HG03354 (cell line): ENCODE results near the gene SEC61B.
"Not testable (repeated sequence)": the region's sequence is repeated elsewhere in the genome, so short reads cannot be mapped to it uniquely, and the experiment has no call there.

Experiments
- ATAC-seq: cut with Tn5 transposase; IDR thresholded peaks from one replicate; pipeline ENCODE4 v1.9.1; 2021; ENCODE audit warnings: mild to moderate bottlenecking; ENCODE audit not compliant: unreplicated experiment, poor library complexity, severe bottlenecking

The SEC61B gene

DNA sequence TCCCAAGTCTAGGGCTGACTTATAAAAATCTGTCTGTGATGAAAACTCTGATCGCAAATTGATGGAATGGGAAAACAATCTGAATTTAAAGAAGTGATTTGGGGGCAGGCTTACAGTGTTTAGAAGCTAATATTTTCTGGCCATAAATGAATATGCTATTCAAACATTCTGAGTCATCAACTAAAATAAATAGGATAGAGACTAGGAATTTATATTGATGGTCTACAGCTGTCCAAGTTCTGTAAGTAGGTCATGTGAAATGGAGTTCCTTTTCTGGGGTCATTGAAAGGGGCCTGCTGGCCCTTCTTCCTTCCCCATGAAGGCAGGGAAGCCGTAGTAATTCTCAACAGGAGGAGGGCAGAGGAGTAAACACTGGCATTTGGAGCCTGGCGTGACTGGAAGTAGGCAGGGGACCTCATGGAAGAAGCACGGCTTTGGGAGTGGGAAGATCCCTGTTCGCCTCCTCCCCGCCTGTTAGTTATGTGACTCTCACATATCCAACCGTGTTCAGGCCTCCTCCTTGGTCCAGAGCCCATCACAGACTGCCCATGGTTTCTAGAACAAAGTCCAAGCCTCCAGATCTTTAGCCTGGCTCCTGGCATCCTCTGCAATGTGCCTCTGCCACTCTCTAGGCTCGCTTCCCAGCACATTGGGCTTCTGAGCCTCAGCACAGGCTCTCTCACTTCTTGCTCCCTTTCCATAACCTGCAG, 32.0 kb upstream of the SEC61B start:
- ATAC-seq, result no peak

DNA sequence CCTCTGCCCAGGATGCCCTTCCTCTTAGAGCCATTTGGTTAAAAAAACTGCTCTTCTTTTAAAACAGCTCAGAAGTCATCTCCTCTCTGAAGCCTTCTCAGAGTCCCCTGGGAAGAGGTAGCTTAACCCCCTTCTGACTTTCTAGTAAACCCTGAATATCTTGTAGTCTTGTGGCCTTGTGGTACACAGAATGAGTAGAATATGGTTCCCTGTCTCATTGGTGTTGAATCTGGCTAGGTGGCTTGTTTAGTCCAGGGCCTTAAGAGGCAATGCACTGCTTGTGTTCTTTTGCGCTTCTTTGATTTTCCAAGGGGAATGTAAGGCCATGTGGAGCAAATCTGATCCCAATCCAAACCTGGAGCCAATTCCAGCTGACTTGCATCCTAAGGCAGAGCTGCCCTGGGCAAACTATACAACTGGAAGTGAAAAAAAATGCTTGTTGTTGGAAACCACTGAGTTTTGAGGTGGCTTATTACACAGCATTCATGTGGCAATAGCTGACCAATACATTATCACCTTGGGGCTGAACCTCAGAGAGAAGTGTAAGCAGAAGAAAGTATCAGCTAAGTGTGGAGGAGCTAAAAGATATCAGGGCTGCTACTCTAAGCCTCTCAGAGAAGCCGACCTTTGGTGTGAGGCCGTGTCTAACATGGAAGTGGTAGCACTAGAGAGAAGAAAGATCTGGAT, 31.3 kb upstream of the SEC61B start:
- no peak for ATAC-seq

DNA sequence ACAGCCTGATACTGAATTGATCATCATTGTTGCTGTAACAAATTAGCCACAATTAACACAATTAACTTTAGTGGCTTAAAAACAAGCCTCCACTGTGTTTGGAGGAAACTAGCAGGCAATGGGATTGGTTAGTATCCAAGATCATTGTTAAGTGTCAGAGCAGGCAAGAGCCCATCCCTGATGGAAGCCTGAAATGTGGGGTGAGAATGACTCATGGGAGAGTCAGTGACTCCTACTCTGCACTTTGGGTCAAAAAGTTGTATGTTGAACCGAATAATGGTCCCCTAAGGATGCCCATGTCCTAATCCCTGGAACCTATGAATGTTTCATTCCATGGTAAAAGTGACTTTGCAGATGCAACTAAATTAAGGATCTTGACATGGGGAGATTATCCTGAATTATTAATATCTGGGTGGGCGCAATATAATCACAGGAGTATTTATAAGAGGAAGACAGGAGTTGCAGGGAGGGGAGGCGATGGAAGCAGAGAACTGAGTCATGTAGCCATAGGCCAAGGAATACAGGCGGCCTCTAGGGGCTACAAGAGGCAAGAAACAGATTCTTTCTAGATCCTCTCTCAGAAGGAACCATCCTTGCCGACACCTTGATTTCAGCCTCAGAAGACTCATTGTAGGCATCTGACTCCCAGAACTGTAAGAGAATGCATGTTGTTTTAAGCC, 29.2 kb upstream of the SEC61B start:
- no peak for ATAC-seq

DNA sequence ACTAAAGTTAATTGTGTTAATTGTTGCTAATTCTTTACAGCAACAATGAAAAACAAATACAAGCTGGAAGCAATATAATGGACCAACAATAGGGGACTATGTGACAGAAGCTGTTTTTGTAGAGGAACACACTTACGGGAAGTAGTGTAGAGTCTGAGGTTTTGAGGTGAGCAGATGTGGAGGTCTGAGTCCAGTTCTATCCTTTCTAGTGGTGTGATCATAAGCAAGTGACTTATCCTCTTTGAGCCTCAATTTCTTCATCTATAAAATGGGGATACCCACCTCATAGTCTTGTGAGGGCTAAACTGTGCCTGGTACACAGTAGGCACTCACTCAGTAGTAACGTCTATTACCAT, 28.6 kb upstream of the SEC61B start:
- no peak for ATAC-seq

DNA sequence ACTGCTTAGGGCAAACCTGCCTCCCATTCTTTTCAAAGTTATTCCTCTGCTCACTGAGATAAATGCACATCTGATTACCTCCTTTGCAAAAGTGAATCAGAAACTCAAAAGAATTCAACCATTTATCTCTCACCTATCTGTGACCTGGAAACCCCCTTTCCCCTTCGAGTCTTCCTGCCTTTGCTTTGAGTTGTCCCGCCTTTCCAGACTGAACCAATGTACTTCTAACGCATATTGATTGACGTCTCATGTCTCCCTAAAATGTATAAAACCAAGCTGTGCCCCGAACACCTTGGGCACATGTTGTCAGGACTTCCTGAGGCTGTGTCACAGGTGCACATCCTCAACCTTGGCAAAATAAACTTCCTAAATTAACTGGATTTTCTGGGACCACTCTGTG, 25.6 kb upstream of the SEC61B start:
- not testable (repeated sequence) for ATAC-seq

DNA sequence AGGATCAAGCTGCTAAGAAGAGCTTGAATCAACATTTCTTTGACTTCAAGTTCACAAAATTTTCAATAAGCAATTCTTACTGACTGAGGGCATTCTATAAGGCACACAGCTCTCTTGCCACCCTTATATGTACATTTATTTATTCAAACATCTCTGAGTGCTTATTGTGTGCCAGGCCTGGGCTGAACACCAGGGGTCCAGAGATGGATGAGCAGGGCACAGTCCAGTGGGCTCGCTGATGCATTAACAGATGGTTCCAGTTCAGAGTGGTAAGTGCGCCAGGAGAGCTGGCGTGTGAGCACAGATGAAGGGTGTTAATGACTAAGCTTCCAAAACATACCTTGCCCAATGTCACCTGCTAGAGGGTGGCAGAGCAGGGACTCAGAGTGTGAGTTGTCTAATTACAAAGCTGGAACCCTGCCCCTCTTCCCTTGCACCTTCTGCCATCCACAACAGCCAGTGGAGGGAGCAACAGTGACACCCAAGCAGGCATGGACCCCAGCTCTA, 24.9 kb upstream of the SEC61B start:
- no peak for ATAC-seq

DNA sequence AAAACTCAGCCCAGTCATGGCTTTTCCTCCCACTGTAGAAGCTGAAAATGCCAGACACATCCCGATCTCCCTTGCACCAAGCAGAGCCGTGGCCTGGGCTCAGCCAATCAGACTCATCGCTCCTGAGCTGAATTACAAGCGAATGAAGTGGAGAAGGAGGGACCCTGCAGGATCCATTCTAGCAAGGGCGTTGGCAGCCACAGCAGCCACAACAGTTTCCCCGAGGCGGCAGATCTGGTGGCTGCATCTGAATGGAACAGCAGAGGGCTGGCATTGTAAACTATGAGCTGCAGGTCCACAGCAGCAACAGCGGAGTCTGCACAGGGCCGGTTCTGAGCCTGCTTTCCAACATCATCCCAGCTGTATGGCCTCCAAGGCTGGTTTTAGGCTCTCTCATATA, 24.1 kb upstream of the SEC61B start:
- ATAC-seq, result no peak

DNA sequence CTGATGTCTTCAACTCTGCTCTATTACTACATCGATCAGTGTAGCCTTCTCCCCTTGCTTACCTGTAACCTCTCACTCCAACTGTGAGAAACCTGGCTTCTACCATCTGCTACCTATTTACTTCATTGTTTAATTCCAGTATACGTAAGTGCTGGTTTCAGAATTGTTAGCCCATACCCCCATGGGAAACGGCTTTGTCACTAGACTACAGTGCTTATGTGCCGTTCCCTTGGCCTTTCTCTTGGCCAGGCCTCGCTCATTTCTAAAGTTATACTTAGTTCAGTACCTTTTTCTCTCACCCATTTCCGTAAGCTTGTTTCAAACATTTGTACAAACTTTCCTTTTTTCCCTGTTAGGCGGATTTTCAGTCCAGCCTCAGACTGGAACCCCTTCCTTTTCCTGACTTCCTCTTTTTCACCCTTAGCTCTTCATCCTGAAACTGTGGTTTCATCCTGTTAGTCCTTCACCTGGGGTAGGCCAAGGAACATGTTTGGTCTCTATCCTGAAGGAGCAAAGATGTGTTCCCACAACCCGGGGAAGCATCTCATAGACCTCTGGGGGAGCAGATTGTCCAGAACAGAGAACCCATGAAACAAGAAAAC, 22.0 kb upstream of the SEC61B start:
- no peak for ATAC-seq

DNA sequence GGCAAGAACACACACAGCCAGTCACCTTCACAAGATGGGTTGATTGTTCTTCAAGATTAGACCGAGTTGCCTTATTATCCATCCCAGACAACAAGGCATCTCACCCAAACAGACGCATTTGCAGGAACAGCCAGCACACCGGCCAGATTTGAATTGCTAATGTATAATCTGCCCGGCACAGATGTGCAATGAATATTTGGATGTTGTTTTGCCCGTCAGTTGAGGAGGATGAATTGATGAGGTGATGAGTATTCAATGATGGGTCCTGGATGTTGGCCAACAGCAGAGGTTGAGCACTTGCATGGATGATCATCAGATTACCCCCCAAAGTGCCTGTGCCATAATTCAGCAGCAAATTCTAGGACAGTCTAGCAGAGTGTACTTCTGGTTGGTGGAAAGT, 20.5 kb upstream of the SEC61B start:
- no peak for ATAC-seq

DNA sequence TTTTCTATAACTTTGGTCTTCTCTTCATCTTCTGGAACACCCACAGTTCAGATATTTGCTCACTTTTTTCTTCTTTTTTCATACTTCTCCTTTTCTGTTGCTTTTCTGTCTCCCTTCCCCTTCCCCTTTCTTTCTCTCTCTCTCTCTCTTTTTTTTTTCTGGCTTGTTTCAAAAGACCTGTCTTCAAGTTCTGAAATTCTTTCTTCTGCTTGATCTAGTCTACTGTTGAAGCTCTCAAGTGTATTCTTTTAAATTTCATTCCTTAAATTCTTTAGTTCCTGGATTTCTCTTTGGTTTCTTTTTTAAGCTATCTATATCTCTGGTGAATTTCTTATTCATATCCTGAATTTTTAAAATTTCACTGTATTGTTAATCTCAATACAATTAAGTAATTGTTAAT, 11.5 kb upstream of the SEC61B start:
- ATAC-seq, result no peak

DNA sequence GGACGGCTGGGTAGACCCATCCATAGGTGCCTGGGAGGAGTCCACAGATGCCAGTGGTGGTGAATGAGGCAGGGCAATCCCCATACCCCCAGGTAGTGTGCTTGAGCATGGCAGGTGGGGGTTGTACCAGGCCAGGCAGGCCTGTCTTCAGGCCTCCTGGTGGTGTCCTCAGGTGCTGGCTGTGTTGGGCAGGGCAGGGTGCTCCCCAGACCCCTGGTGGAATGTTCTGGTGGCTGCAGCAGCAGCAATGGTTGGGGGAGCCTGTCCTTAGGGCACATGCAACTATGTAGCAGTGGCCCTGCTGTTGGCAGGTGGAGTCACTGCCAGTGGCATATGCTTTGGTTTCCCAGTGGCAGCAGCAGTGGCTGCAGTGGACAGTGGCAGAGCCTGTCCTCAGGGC, 10.3 kb upstream of the SEC61B start:
- ATAC-seq, result peak; percentile 48

DNA sequence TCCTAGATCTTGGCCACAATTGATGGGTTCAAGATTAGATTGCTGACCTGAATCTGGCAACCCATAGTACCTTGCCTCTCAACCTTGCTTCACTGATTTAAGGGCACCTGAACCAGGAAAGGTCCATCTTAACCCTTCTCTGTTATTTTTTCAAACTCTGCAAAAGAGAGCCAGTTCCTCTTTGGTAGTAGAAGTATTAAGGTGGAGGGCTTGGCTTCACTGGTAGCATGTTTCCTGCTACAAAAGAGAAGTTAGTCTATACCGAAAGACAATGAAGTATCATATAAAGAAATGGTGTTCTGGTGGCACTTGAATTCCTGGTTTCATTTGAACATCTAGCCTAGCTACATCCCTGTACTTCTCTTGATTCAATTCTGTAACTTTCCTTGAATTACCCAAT, 8.9 kb upstream of the SEC61B start:
- no peak for ATAC-seq

DNA sequence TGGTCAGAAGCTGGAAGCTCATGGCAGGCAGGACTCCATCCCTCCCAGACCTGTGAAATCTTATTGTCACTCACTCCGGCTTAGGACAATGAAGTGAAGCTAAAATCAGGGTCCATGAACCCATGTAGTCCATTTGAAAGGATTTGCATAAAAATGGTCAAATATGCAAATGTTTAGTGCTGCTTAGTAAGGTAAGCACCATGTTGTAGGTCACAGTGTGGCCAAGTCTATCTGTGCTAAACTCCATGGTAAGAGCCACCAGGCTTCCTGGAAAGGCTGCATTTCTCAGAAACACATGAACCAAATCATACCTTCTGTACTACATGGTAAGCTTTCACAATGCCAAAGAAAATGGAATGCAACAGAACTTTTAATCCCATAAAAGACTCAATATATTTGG, 6.0 kb upstream of the SEC61B start:
- ATAC-seq, result no peak

DNA sequence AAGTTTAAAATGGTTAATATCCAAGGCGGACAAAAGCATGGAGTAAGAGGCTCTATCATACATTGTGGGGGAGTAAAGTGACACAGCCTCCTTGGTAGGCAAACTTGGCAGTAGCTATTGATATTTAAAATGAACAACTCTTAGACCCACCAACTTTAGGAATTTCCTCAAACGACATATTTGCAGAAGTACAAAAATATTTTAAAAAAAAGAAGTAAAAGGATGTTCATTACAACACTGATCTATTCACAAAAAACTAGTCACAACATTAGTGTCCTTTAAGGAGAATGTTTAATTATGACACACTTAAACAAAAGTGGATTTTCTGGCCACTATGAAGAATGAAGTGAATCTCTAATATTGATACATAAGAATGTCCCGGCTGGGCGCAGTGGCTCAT, 2.1 kb upstream of the SEC61B start:
- ATAC-seq, result no peak

DNA sequence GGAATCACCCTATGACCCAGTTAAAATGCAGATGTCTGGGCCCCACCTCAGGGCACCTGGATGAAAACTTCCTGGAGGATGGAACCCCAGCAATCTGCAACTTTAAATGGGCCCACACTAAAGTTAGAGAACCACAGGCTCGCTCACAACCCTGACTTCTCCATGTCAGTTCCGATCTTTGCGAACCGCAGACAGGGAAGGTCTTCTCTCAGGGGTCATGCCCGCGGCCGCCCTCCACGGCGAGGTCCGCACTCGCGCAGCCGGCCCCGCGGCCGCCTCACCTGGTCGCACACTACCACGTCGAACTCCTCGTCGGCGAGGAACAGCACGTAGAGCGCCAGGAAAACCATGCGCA, 839 bp upstream of the SEC61B start:
- no peak for ATAC-seq

DNA sequence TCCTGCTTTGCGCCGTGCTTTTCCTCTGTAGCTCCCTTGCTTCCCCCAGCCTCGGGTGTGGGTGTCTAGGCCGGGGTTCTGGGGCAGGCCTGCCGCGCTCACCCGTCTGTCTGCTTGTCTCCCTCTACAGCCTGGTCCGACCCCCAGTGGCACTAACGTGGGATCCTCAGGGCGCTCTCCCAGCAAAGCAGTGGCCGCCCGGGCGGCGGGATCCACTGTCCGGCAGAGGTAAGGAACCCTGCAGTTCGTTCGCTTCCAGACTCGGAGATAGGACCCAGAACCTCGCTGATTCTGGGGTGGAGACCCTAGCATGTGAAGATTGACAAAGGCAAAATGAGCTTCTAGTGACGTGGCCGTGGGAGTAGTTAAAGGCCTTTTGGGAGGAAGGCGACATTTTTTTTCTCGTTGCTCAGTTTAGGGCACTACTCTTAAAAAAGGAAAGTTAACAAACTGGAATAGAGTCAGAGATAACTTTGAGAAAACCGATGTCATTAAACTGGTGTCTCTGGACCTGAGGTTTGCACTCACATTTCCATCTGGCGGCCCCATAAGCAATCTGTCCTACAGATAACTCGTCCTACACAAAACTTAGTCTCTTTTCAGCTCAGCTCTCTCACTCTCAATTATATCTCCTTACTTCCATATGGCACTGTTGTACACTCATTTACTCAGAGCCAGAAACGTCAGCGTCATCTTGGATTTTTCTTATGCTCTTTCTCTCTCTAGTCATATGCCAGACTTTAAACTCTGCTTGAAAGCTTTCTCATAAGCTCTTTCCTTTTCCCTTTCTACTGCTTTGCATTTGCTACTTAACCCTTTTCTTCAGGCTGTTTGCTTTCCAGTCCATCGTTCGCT, 561 bp downstream of the SEC61B start:
- ATAC-seq, result peak; percentile 32

DNA sequence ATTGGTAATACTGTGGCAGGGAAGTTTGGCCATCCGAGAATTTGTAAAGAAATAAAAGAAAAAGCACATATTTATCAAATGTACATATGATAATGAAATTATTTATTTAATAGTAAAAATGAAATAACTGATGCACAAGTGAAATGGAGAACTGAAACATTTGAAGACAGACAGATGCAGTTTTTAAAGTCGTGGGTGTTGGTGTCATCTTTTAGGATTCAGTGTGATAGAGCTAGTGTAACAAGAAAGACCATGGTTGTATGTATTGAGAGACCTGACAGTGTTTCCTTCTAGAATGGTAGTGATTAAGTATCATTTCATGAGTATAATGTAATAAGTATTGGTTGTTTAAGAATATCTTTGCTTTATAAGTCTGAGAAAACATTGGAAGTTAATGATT, 2.4 kb downstream of the SEC61B start:
- no peak for ATAC-seq

DNA sequence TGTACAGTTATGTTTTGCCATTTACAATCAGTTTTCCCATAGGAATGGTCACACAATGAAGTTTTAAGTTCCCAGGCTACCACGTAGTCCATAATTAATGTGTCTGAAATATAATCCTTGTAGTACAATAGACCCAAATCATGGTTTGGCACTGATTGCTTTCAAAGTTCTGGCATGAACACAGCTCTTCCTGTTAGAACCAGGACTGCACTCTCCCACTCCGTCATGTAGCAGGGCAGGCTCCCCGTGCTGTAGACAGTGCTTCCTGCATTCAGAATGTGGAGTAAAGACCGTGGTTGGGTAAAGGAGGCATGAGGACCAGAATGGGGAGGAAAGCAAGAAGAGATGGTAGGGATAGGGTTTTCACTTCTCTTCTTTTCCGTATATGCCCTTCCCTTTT, 4.0 kb downstream of the SEC61B start:
- no peak for ATAC-seq

DNA sequence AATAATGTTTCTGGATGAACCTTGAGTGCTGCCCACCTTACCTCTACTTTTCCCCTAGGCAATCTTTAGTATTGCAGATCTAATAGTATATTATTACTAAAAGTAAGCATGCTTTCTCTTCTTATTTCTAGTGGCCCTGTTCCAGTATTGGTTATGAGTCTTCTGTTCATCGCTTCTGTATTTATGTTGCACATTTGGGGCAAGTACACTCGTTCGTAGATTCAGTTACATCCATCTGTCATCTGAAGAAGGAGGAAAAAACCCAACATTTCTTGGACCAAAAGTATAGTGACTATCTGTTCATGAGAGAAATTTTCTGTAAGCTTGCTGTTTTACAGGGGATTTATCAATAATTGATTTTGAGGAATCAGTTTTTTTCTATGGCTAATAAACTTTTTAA, 8.1 kb downstream of the SEC61B start:
- no peak for ATAC-seq

DNA sequence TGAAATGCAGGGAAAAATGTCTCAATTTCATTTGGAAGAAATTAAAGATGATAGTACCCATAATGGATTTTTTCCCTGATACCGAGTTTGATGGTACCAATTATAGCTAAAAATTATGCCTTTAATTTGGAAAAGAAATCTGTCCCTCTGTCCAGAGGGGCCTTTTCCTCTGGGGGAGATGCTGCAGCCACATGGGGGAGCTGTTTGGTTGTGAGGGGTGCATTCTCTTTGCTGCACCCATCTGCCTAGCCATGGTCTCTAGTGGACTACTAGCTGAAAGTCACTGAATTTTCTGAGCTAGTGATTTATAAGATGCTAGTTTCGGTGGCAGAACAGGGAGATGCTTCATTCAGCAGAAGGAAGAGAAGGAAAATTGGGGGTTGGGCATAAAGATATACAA, 9.6 kb downstream of the SEC61B start:
- no peak for ATAC-seq
